ENCODE data around the gene DCP2. TPM values are rescaled to one million over a fixed set of nuclear protein-coding genes. Genes with fewer than 3 reads are reported as not detected.

DCP2 gene
- total RNA-seq, 2 donors from 2014 or later = 12.9 to 38.4 TPM

- Histone ChIP-seq H3K9me3 (no peaks in the 10 kb centered on the region), H3K36me3 (no peaks in the 10 kb centered on the region), H3K27ac (no peak overlapping the region), H3K4me1 (ENCODE audit: control insufficient read depth in 1 of 2, low read depth in 2 of 2) (no peaks in the 10 kb centered on the region), H3K27me3 (replicated peaks; ENCODE audit: insufficient read depth) (no peaks in the 10 kb centered on the region), H3K4me3 (no peak overlapping the region)
- no peak for DNase-seq (ENCODE audit: low spot score)
- TF ChIP-seq CTCF (IDR thresholded peaks at IDR 0.05) = no peak
- ATAC-seq (ENCODE audit: insufficient number of reproducible peaks, low FRiP score, low read depth) = no peak
Observed at GRCh38 chr5:113057557-113057984, 81.0 kb downstream of the DCP2 start.

- Histone ChIP-seq H3K27ac (no peak overlapping the region), H3K27me3 (replicated peaks; ENCODE audit: insufficient read depth) (no peaks in the 10 kb centered on the region), H3K9me3 (no peaks in the 10 kb centered on the region), H3K36me3 (no peaks in the 10 kb centered on the region), H3K4me1 (ENCODE audit: control insufficient read depth in 1 of 2, low read depth in 2 of 2) (no peaks in the 10 kb centered on the region), H3K4me3 (no peak overlapping the region)
- DNase-seq (ENCODE audit: low spot score) = no peak
- no peak for ATAC-seq (ENCODE audit: insufficient number of reproducible peaks, low FRiP score, low read depth)
- no peak for TF ChIP-seq CTCF (IDR thresholded peaks at IDR 0.05)
Observed at GRCh38 chr5:113058269-113058668, 81.7 kb downstream of the DCP2 start.

- Histone ChIP-seq H3K9me3 (no peaks in the 10 kb centered on the region), H3K4me3 (no peak overlapping the region), H3K27me3 (replicated peaks; ENCODE audit: insufficient read depth) (no peaks in the 10 kb centered on the region), H3K4me1 (ENCODE audit: control insufficient read depth in 1 of 2, low read depth in 2 of 2) (no peaks in the 10 kb centered on the region), H3K36me3 (no peaks in the 10 kb centered on the region), H3K27ac (no peak overlapping the region)
- no peak for DNase-seq (ENCODE audit: low spot score)
- ATAC-seq (ENCODE audit: insufficient number of reproducible peaks, low FRiP score, low read depth) = no peak
- no peak for TF ChIP-seq CTCF (IDR thresholded peaks at IDR 0.05)
Observed at GRCh38 chr5:113058706-113059226, 82.2 kb downstream of the DCP2 start.

- H3K27ac ChIP-seq = no peak overlapping the region
- ATAC-seq (ENCODE audit: insufficient number of reproducible peaks, low FRiP score, low read depth) = no peak
- H3K4me3 ChIP-seq = no peak overlapping the region
- H3K36me3 ChIP-seq = no peaks in the 10 kb centered on the region
- TF ChIP-seq CTCF (IDR thresholded peaks at IDR 0.05) = no peak
- no peak for DNase-seq (ENCODE audit: low spot score)
- H3K4me1 ChIP-seq (ENCODE audit: control insufficient read depth in 1 of 2, low read depth in 2 of 2) = no peaks in the 10 kb centered on the region
- H3K9me3 ChIP-seq = no peaks in the 10 kb centered on the region
- no peaks in the 10 kb centered on the region for H3K27me3 ChIP-seq (replicated peaks; ENCODE audit: insufficient read depth)
Observed at GRCh38 chr5:113059232-113060040, 82.8 kb downstream of the DCP2 start.

GRCh38 chr5:113060408-113061025 lies 83.9 kb downstream of the DCP2 start:
- no peak for TF ChIP-seq CTCF (IDR thresholded peaks at IDR 0.05)
- H3K36me3 ChIP-seq = no peaks in the 10 kb centered on the region
- no peaks in the 10 kb centered on the region for H3K4me1 ChIP-seq (ENCODE audit: control insufficient read depth in 1 of 2, low read depth in 2 of 2)
- H3K27ac ChIP-seq = no peak overlapping the region
- DNase-seq (ENCODE audit: low spot score) (no peak), ATAC-seq (ENCODE audit: insufficient number of reproducible peaks, low FRiP score, low read depth) (no peak)
- no peaks in the 10 kb centered on the region for H3K27me3 ChIP-seq (replicated peaks; ENCODE audit: insufficient read depth)
- no peak overlapping the region for H3K4me3 ChIP-seq
- no peaks in the 10 kb centered on the region for H3K9me3 ChIP-seq
